Mesendoderm (in vitro differentiated cells): Measurements from ENCODE around the gene CENPC. TPM values are rescaled to one million over a fixed set of nuclear protein-coding genes. Genes with fewer than 3 reads are reported as not detected.

Experiments used
- DNase-seq: peaks from one replicate; pipeline ENCODE4 v3.0.0; 2013
- H2AK5ac ChIP-seq: 2 replicates; pipeline ENCODE4 v1.6.1; 2013; ENCODE audit warnings: low read length, inconsistent platforms
- H2BK120ac ChIP-seq: 2 replicates; pipeline ENCODE4 v1.6.1; 2013; ENCODE audit warnings: low read depth, mild to moderate bottlenecking, low read length, moderate library complexity, mixed read lengths
- H2BK15ac ChIP-seq: replicated peaks from 2 replicates; pipeline ENCODE4 v1.6.1; 2013; ENCODE audit warnings: low read depth, mild to moderate bottlenecking, moderate library complexity
- H2BK5ac ChIP-seq: 2 replicates; pipeline ENCODE4 v1.6.1; 2013; ENCODE audit warnings: low read length, inconsistent platforms
- H3K18ac ChIP-seq: 2 replicates; pipeline ENCODE4 v1.6.1; 2013; ENCODE audit warnings: mild to moderate bottlenecking, low read length, mixed read lengths
- H3K23ac ChIP-seq: one replicate; pipeline ENCODE4 v1.6.1; 2013; ENCODE audit warnings: low read length
- H3K27ac ChIP-seq: 2 replicates; pipeline ENCODE4 v1.5.1; 2013; ENCODE audit warnings: low read depth, mild to moderate bottlenecking, inconsistent platforms, low read length, moderate library complexity
- H3K27me3 ChIP-seq: 2 replicates; pipeline ENCODE4 v1.6.1; 2013; ENCODE audit warnings: low read length, control low read depth, mild to moderate bottlenecking, inconsistent platforms; ENCODE audit not compliant: insufficient read depth, poor library complexity
- H3K36me3 ChIP-seq: 2 replicates; pipeline ENCODE4 v1.6.1; 2013; ENCODE audit warnings: low read length, inconsistent platforms; ENCODE audit not compliant: control insufficient read depth, insufficient read depth
- H3K4ac ChIP-seq: one replicate; pipeline ENCODE4 v1.6.1; 2013; ENCODE audit warnings: low read depth, mild to moderate bottlenecking, low read length, moderate library complexity
- H3K4me1 ChIP-seq: 2 replicates; pipeline ENCODE4 v1.6.1; 2013; ENCODE audit warnings: low read depth, low read length, inconsistent platforms; ENCODE audit not compliant: control insufficient read depth
- H3K4me2 ChIP-seq: 2 replicates; pipeline ENCODE4 v1.6.1; 2013; ENCODE audit warnings: low read length
- H3K4me3 ChIP-seq: 2 replicates; pipeline ENCODE4 v1.5.1; 2013; ENCODE audit warnings: mild to moderate bottlenecking, low read length
- H3K56ac ChIP-seq: one replicate; pipeline ENCODE4 v1.6.1; 2013; ENCODE audit warnings: low read length
- H3K79me1 ChIP-seq: 2 replicates; pipeline ENCODE4 v1.6.1; 2013; ENCODE audit warnings: low read length, inconsistent platforms
- H3K79me2 ChIP-seq: 2 replicates; pipeline ENCODE4 v1.6.1; 2013; ENCODE audit warnings: mild to moderate bottlenecking, low read length; ENCODE audit not compliant: control insufficient read depth, insufficient read depth
- H3K9ac ChIP-seq: 2 replicates; pipeline ENCODE4 v1.6.1; 2013; ENCODE audit warnings: low read length, inconsistent platforms
- H4K5ac ChIP-seq: one replicate; pipeline ENCODE4 v1.6.1; 2013; ENCODE audit warnings: low read length
- H4K8ac ChIP-seq: one replicate; pipeline ENCODE4 v1.6.1; 2013; ENCODE audit warnings: low read depth, mild to moderate bottlenecking, control low read depth, low read length, moderate library complexity
- WGBS: extraction: QIAGEN DNeasy Blood & Tissue Kit; methylation state at CpG from one replicate; pipeline ENCODE4 v1.1.7; 2013; ENCODE audit warnings: low lambda C conversion rate, missing lambda C conversion rate; ENCODE audit not compliant: insufficient coverage; ENCODE audit errors: extremely low coverage; 5-methylcytosine and 5-hydroxymethylcytosine counted together
- polyA plus RNA-seq, 2 experiments: library from polyadenylated mRNA; stranded (reverse); fragments of 200-250 nt; gene quantifications; one replicate each; pipeline ENCODE4 v1.2.3, GENCODE V29; 2013

Gene CENPC
- 10.3 TPM for polyA plus RNA-seq (2013, experiment 1 of 2)
- polyA plus RNA-seq (2013, experiment 2 of 2) = 10.4 TPM

GRCh38 chr4:67545199-67546003 is at the start of gene CENPC:
TSS of gene CENPC (minus strand) at chr4:67545503. CDS start at chr4:67545355, 148 bp downstream.
- Histone ChIP-seq H3K4me3 (peak within 1 kb of the TSS; percentile 87), H3K4me2 (peak within 1 kb of the TSS; percentile 63), H3K79me1 (peaks cover 1% of the 10 kb centered on the region), H3K23ac (no peak within 1 kb of the TSS), H3K18ac (peak within 1 kb of the TSS; percentile 77), H3K56ac (peak within 1 kb of the TSS; percentile 98), H3K79me2 (peaks cover 5% of the 10 kb centered on the region), H2AK5ac (no peak within 1 kb of the TSS), H3K4me1 (no peaks in the 10 kb centered on the region), H3K9ac (peak within 1 kb of the TSS; percentile 94), H2BK5ac (peak within 1 kb of the TSS; percentile 56), H2BK15ac (no peak within 1 kb of the TSS), H4K8ac (peak within 1 kb of the TSS; percentile 30), H4K5ac (no peak within 1 kb of the TSS), H3K36me3 (no peaks in the 10 kb centered on the region), H2BK120ac (no peak within 1 kb of the TSS), H3K27me3 (no peaks in the 10 kb centered on the region), H3K4ac (no peak within 1 kb of the TSS), H3K27ac (peak within 1 kb of the TSS; percentile 87)
- peak; percentile 99 for DNase-seq
- no CpG with 5 or more reads among the region's 53 CpGs for WGBS

- Histone ChIP-seq H3K79me1 (no peaks in the 10 kb centered on the region), H3K4me1 (no peaks in the 10 kb centered on the region), H3K4me3 (no peak overlapping the region), H2BK5ac (no peak overlapping the region), H4K5ac (no peak overlapping the region), H3K27ac (no peak overlapping the region), H3K79me2 (no peaks in the 10 kb centered on the region), H2BK120ac (no peak overlapping the region), H3K9ac (no peak overlapping the region), H3K27me3 (no peaks in the 10 kb centered on the region), H3K23ac (no peak overlapping the region), H3K4me2 (no peak overlapping the region), H3K36me3 (no peaks in the 10 kb centered on the region), H3K4ac (no peak overlapping the region), H3K56ac (no peak overlapping the region), H2BK15ac (no peak overlapping the region), H4K8ac (no peak overlapping the region), H3K18ac (no peak overlapping the region), H2AK5ac (no peak overlapping the region)
- no peak for DNase-seq
- 100% methylated on average over 1 of the region's 2 CpGs for WGBS
Observed at GRCh38 chr4:67593741-67594175, 48.5 kb upstream of the CENPC start.

GRCh38 chr4:67587156-67587555 is 41.9 kb upstream of the CENPC start:
- Histone ChIP-seq H3K9ac (no peak overlapping the region), H4K8ac (no peak overlapping the region), H3K4ac (no peak overlapping the region), H3K36me3 (no peaks in the 10 kb centered on the region), H2BK120ac (no peak overlapping the region), H2BK5ac (no peak overlapping the region), H3K18ac (no peak overlapping the region), H3K23ac (no peak overlapping the region), H4K5ac (no peak overlapping the region), H3K27me3 (no peaks in the 10 kb centered on the region), H3K27ac (no peak overlapping the region), H3K4me1 (no peaks in the 10 kb centered on the region), H2BK15ac (no peak overlapping the region), H3K4me3 (no peak overlapping the region), H3K56ac (no peak overlapping the region), H2AK5ac (no peak overlapping the region), H3K79me2 (no peaks in the 10 kb centered on the region), H3K79me1 (no peaks in the 10 kb centered on the region), H3K4me2 (no peak overlapping the region)
- no peak for DNase-seq
- WGBS = no CpG with 5 or more reads among the region's 3 CpGs

- H3K36me3 ChIP-seq = no peaks in the 10 kb centered on the region
- H3K4me2 ChIP-seq = no peak overlapping the region
Observed at GRCh38 chr4:67584496-67584895, 39.2 kb upstream of the CENPC start.

GRCh38 chr4:67581913-67582312 is 36.6 kb upstream of the CENPC start:
- Histone ChIP-seq H3K18ac (no peak overlapping the region), H3K79me2 (no peaks in the 10 kb centered on the region), H3K4ac (no peak overlapping the region), H3K27me3 (no peaks in the 10 kb centered on the region), H4K5ac (no peak overlapping the region), H2AK5ac (no peak overlapping the region), H4K8ac (no peak overlapping the region), H3K79me1 (no peaks in the 10 kb centered on the region), H3K23ac (no peak overlapping the region), H3K36me3 (no peaks in the 10 kb centered on the region), H2BK120ac (no peak overlapping the region), H3K4me3 (no peak overlapping the region), H3K27ac (no peak overlapping the region), H2BK5ac (no peak overlapping the region), H3K56ac (no peak overlapping the region), H3K4me1 (no peaks in the 10 kb centered on the region), H3K4me2 (no peak overlapping the region), H2BK15ac (no peak overlapping the region), H3K9ac (no peak overlapping the region)
- DNase-seq = no peak
- WGBS = no CpG with 5 or more reads among the region's 2 CpGs

More at GRCh38 chr4:67584496-67584895, 39.2 kb upstream of the CENPC start:
- no peak overlapping the region for H3K18ac ChIP-seq
- no peak overlapping the region for H2AK5ac ChIP-seq
- no peak overlapping the region for H3K9ac ChIP-seq
- H3K4me3 ChIP-seq = no peak overlapping the region
- H3K79me1 ChIP-seq = no peaks in the 10 kb centered on the region
- H3K4me1 ChIP-seq = no peaks in the 10 kb centered on the region
- no peak overlapping the region for H3K4ac ChIP-seq
- H2BK5ac ChIP-seq = no peak overlapping the region
- H3K27ac ChIP-seq = no peak overlapping the region
- H4K8ac ChIP-seq = no peak overlapping the region
- DNase-seq = no peak
- H3K79me2 ChIP-seq = no peaks in the 10 kb centered on the region
- H2BK120ac ChIP-seq = no peak overlapping the region
- no peaks in the 10 kb centered on the region for H3K27me3 ChIP-seq
- H2BK15ac ChIP-seq = no peak overlapping the region
- H3K23ac ChIP-seq = no peak overlapping the region
- H4K5ac ChIP-seq = no peak overlapping the region
- H3K56ac ChIP-seq = no peak overlapping the region
